AG09319 (cell line): ENCODE results near the gene POR.
"Not testable (repeated sequence)": the region's sequence is repeated elsewhere in the genome, so short reads cannot be mapped to it uniquely, and the experiment has no call there.

Experiments
- DNase-seq: peaks from one replicate; pipeline ENCODE4 v3.0.0-alpha.2; 2010; ENCODE audit warnings: low read depth; ENCODE audit errors: extremely low read depth
- CTCF ChIP-seq: IDR thresholded peaks from 2 replicates; pipeline ENCODE4 v1.5.1; 2011; ENCODE audit warnings: low read depth, mild to moderate bottlenecking, inconsistent platforms, low read length, moderate library complexity

Gene POR

DNA sequence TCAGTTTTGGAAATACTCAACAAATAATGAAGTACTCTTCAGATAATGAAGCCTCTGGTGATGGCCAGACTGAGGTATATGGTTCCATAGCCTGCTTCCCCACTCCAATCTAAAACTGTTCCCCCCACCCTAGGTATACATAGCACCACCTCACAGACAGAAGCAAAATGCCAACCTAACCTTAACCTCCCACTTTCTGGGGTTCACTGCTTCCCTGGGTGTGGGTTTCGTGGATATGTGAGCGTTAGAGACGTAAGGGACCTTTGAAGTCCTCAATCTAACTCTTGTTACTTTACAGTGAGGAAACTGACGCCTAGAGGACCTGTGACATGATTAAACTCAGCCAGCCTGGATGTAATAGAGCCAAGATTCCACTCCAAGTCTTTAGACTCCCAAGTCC, 34.7 kb upstream of the POR start:
- no peak for DNase-seq
- TF ChIP-seq CTCF: no peak

DNA sequence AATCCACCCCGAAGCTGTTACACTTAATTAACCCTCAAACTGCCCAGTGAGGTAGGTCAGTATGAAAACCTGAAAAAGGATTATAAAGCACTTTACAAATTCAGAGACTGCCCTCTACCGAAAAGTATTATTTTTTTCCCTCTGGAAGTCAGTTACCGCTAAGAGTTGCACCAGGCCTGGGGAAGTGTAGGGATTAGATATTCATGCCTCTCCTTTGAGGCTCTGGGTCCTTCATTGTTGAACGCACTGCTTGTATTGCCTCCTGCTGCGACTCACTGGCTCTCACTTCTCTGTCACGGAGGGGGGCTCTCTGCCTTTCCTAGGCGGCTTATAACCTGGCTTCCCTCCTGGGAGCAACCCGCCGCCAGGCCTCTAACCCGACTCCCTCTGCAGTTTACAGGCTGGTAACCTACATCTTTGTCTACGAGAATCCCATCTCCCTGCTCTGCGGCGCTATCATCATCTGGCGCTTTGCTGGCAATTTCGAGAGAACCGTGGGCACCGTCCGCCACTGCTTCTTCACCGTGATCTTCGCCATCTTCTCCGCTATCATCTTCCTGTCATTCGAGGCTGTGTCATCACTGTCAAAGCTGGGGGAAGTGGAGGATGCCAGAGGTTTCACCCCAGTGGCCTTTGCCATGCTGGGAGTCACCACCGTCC, 33.4 kb upstream of the POR start:
- TF ChIP-seq CTCF: no peak; the same call in 1 of the 2 replicates
- DNase-seq: no peak

- DNase-seq: not testable (repeated sequence)
Measured at GRCh38 chr7:75883265-75883824, 31.6 kb upstream of the POR start.

- no peak for TF ChIP-seq CTCF
- no peak for DNase-seq
Measured at GRCh38 chr7:75884476-75884875, 30.5 kb upstream of the POR start.

- DNase-seq: no peak
- TF ChIP-seq CTCF: no peak
Measured at GRCh38 chr7:75885036-75885435, 29.9 kb upstream of the POR start.

- no peak for DNase-seq
- no peak for TF ChIP-seq CTCF
Measured at GRCh38 chr7:75887669-75888369, 27.1 kb upstream of the POR start.

DNA sequence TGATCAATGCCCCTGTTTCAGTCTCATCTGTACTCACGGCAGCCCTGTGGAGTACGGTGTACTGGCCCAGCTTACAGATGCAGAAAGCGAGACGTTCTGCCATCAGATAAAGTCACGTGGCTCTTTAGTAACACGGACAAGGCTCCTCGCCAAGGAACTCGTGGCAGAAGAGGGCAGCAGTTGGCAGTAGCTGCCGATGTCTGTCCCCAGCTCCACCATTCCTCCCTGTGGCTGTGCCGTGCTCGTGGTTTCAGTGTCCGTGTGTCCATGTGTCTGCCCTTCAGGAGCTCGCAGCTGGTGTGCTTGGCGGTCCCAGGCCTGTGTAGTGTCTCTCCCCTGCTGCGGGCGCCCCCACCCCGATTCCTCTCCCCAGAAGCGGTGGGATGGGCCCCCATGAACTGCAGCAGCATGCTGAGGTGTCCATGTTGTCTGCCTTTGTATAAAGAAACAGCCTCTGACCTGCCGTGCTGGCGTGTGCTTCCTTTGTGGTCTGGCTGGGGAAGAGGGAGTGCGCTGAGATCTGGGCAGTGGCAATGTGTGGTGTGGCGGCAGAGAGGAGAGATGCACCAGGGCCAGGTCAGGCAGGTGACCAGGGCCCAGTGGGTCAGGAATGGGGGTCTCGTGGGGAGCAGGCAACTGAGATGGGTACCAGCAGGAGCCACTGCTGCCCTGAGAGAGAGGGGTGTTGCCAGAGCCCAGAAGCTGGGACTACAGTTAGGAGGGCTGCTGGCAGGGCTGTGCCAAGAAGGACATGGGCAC, 26.3 kb upstream of the POR start:
- TF ChIP-seq CTCF: no peak

More for the DNA sequence above, 26.3 kb upstream of the POR start:
- no peak for DNase-seq
